Osteoblast (primary cell): ENCODE measurements around the gene RIPPLY3. TPM values are rescaled to one million over a fixed set of nuclear protein-coding genes. Genes with fewer than 3 reads are reported as not detected.

Experiments used
- DNase-seq: peaks from one replicate; pipeline ENCODE4 v3.0.0; 2011; ENCODE audit warnings: low spot score, mixed read lengths; ENCODE audit not compliant: insufficient read length; ENCODE audit errors: missing footprints
- H2AFZ ChIP-seq: 2 replicates; pipeline ENCODE4 v1.6.0; 2011; ENCODE audit warnings: mild to moderate bottlenecking, low read length
- H3K27ac ChIP-seq: 2 replicates; pipeline ENCODE4 v1.5.1; 2011; ENCODE audit warnings: mild to moderate bottlenecking, low read depth, low read length, moderate library complexity
- H3K27me3 ChIP-seq: 2 replicates; pipeline ENCODE4 v1.6.0; 2012; ENCODE audit warnings: mild to moderate bottlenecking, control low read depth, inconsistent platforms, low read length, moderate library complexity; ENCODE audit not compliant: insufficient read depth
- H3K36me3 ChIP-seq: 2 replicates; pipeline ENCODE4 v1.5.1; 2011; ENCODE audit warnings: mild to moderate bottlenecking, low read length, control low read depth, moderate library complexity; ENCODE audit not compliant: insufficient read depth
- H3K4me1 ChIP-seq: 2 replicates; pipeline ENCODE4 v1.5.1; 2011; ENCODE audit warnings: mild to moderate bottlenecking, low read length, control low read depth, moderate library complexity; ENCODE audit not compliant: insufficient read depth
- H3K4me2 ChIP-seq: 2 replicates; pipeline ENCODE4 v1.6.0; 2011; ENCODE audit warnings: mild to moderate bottlenecking, low read length; ENCODE audit not compliant: insufficient read depth
- H3K4me3 ChIP-seq: fragments of 200-600 bp; sonication (generic); 3 replicates; pipeline ENCODE4 v1.5.1; 2012; ENCODE audit warnings: mild to moderate bottlenecking, low read length, inconsistent platforms; ENCODE audit not compliant: insufficient read depth
- H3K79me2 ChIP-seq: 2 replicates; pipeline ENCODE4 v1.6.0; 2012; ENCODE audit warnings: mild to moderate bottlenecking, low read length, control low read depth, inconsistent platforms; ENCODE audit not compliant: insufficient read depth
- H3K9me3 ChIP-seq: 2 replicates; pipeline ENCODE4 v1.5.1; 2011; ENCODE audit warnings: low read depth, low read length, control low read depth
- H4K20me1 ChIP-seq: 2 replicates; pipeline ENCODE4 v1.6.0; 2012; ENCODE audit warnings: mild to moderate bottlenecking, low read length, control low read depth; ENCODE audit not compliant: insufficient read depth
- total RNA-seq: library from RNA; depleted of rRNA; stranded (reverse); fragments of >200 nt; gene quantifications from 2 replicates; pipeline ENCODE4 v1.2.3, GENCODE V29; 2012
- TF ChIP-seq, protein P1 (sequence below): IDR thresholded peaks from 2 replicates; pipeline ENCODE4 v1.5.1; 2011; ENCODE audit warnings: mild to moderate bottlenecking, low read depth, low read length, moderate library complexity; ENCODE audit errors: extremely low read depth

Gene RIPPLY3
- total RNA-seq, 1 donor = not detected

DNA sequence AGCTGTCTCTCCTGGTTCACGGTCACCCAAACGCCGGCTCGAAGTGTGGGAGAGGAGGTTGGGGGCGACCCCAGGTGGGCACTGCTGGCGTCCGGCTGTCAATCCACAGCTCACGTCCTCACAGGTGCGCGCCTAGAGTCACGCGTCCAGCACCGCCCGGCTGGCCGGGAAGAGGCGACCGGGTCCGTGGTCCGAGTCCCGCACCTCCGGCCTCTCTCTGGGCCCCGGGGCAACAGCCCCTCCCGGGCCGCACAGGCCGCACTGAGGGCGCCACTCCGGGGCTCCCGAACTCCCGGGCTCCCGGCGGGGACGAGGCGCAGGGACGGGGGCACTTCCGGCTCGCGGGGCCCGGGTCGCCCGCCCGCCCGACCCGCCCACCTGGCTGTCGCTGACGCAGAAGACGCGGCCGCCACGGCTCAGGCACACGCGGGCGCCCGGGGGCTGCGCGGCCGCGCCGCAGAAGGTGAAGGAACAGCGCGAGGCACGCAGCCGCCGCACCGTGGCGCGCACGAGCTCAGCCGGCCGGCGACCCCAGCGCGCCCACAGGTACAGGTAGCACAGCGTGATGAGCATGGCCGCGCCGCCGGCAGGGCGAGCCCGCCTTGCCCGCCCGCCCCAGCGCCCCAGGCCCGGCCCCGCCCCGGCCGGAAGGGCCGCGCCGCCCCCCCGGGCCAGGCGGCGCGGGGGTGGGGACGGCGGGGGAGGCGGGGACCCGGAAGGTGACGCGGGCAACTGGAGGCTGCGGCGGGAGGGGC, 40.3 kb upstream of the RIPPLY3 start, which contains the start of gene HLCS:
Gene HLCS, minus strand, starts transcription at position 604 of the 755 bp plus-strand sequence. Its CDS starts 31 bp downstream, at position 573.
- peak within 1 kb of the TSS; percentile 86 for H3K4me2 ChIP-seq
- peak within 1 kb of the TSS; percentile 84 for H3K4me3 ChIP-seq
- H3K27ac ChIP-seq = peak within 1 kb of the TSS; percentile 51
- H2AFZ ChIP-seq = peak within 1 kb of the TSS; percentile 85
- no peaks in the 10 kb centered on the region for H3K27me3 ChIP-seq
- TF ChIP-seq, protein P1, sequence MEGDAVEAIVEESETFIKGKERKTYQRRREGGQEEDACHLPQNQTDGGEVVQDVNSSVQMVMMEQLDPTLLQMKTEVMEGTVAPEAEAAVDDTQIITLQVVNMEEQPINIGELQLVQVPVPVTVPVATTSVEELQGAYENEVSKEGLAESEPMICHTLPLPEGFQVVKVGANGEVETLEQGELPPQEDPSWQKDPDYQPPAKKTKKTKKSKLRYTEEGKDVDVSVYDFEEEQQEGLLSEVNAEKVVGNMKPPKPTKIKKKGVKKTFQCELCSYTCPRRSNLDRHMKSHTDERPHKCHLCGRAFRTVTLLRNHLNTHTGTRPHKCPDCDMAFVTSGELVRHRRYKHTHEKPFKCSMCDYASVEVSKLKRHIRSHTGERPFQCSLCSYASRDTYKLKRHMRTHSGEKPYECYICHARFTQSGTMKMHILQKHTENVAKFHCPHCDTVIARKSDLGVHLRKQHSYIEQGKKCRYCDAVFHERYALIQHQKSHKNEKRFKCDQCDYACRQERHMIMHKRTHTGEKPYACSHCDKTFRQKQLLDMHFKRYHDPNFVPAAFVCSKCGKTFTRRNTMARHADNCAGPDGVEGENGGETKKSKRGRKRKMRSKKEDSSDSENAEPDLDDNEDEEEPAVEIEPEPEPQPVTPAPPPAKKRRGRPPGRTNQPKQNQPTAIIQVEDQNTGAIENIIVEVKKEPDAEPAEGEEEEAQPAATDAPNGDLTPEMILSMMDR = no peak
- no peaks in the 10 kb centered on the region for H3K9me3 ChIP-seq
- peak; percentile 95 for DNase-seq
- H4K20me1 ChIP-seq = no peaks in the 10 kb centered on the region
- peaks cover 14% of the 10 kb centered on the region for H3K79me2 ChIP-seq
- H3K4me1 ChIP-seq = no peaks in the 10 kb centered on the region
- peaks cover 1% of the 10 kb centered on the region for H3K36me3 ChIP-seq

DNA sequence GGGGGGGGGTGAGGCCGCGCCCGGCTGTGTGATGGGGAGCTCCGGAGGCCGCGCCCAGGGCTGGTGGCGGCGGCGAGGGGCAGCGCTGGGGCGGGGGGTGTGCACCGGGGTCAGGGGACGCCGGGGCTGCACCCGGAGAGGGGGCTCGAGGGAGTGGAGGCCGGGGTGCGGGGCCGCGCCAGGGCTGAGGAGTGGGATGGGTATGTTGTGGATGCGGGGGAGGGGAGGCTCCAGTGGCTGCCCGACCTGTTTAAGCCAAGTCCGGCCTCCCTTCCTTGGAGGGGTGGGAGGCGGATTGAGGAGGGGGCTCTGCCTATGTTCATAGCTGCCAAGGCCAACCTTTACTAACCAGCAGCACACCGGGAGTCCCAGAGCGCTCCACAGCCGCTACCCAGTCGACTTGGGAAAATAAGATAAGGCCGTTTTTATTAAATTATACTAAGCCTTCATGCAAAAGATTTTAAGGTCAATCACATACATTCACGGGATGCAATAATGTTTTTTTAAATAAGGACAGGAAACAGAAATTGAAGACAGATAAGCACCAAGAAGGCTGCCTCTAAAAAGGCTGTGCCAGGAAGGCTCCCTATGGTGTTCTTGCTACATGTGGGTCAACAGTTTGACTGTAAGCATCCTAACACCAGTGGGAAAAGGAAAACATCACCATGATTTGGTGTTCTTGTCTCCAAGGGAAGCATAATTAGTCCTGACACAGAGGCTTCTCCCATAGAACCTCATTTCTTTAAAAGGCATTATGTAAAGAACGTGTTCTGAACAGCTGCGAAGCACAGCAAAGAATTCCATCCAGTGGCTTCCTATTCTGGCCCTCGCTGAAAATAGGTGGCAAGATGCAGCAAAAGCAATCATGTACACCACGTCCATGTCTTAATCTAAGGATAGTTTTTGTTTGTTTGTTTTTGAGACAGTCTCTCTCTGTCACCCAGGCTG, 39.4 kb upstream of the RIPPLY3 start:
- Histone ChIP-seq H3K27ac (no peak overlapping the region), H2AFZ (peak overlapping the region; percentile 80), H3K79me2 (peaks cover 14% of the 10 kb centered on the region), H3K36me3 (no peaks in the 10 kb centered on the region), H3K4me1 (no peaks in the 10 kb centered on the region), H4K20me1 (no peaks in the 10 kb centered on the region), H3K27me3 (no peaks in the 10 kb centered on the region), H3K4me3 (peak overlapping the region; percentile 77), H3K9me3 (no peaks in the 10 kb centered on the region), H3K4me2 (peak overlapping the region; percentile 81)
- TF ChIP-seq, protein P1 = no peak
- DNase-seq = no peak

DNA sequence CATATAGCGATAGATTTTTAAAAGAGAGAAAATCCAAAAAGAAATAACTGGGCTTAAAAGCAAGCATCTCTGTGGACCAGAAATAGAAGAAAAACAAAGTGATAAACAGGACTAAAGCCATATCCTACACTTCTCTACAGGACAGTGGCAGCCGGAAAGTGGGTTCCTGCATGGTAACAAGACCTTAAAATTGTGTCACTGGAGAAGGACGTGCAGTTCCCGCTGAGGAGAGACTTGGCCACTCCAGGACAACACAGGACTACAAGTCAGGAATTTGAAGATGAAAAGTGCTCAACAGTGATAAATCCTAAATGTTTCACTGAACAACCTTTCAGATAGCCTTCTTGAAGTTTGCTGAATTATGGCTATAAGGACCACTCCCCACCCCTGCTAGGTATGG, 38.1 kb upstream of the RIPPLY3 start:
- Histone ChIP-seq H2AFZ (no peak overlapping the region), H3K79me2 (peaks cover 14% of the 10 kb centered on the region), H3K9me3 (no peaks in the 10 kb centered on the region), H3K36me3 (no peaks in the 10 kb centered on the region), H3K4me2 (no peak overlapping the region), H4K20me1 (no peaks in the 10 kb centered on the region), H3K27me3 (no peaks in the 10 kb centered on the region), H3K4me1 (no peaks in the 10 kb centered on the region), H3K4me3 (no peak overlapping the region), H3K27ac (no peak overlapping the region)
- TF ChIP-seq, protein P1 = no peak
- no peak for DNase-seq

DNA sequence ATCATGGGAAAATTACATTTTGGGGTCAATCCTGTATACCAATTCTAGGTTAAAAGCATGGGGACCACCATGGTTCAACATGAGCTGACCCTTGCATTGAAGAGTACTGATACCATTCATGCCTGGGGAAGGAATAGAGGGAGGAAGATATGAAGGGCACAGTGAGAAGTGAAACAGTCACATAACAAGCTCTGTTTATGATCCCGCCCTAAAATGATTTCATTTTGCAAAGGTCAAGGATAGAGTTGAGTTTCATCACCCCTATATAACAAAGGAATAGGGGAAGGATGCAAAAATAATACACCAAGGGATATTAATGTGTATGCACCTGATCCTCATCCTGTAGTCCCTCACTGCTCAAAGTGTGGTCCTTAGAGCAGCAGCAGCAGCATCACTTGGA, 37.5 kb upstream of the RIPPLY3 start:
- no peak for DNase-seq
- Histone ChIP-seq H2AFZ (no peak overlapping the region), H3K27me3 (no peaks in the 10 kb centered on the region), H3K9me3 (no peaks in the 10 kb centered on the region), H3K4me2 (no peak overlapping the region), H3K4me1 (no peaks in the 10 kb centered on the region), H3K36me3 (no peaks in the 10 kb centered on the region), H3K4me3 (no peak overlapping the region), H4K20me1 (no peaks in the 10 kb centered on the region), H3K79me2 (peaks cover 14% of the 10 kb centered on the region), H3K27ac (no peak overlapping the region)
- TF ChIP-seq, protein P1 = no peak
